HCT116 (cell line): ENCODE data around the gene SUB1. TPM values are rescaled to one million over a fixed set of nuclear protein-coding genes. Genes with fewer than 3 reads are reported as not detected.
A peak's percentile ranks its signal among the peaks of the same experiment; 100 is the strongest.

ENCODE experiments used
- ATAC-seq: fragments of 200-7000 bp; cut with Tn5 transposase; 2 replicates; pipeline ENCODE4 v1.9.1; 2020; ENCODE audit warnings: mild to moderate bottlenecking, moderate library complexity
- BruUV-seq: library from RNA; stranded (reverse); fragments of 400-500 nt; replicated peaks from 2 replicates; lab custom pipeline; 2021; lab: Mats Ljungman, UMichigan
- CTCF ChIA-PET: fragments of 300-600 bp; sonication (Branson Sonifier 250); formaldehyde crosslinking; loops from one replicate; lab custom pipeline; 2021; ENCODE audit warnings: antibody characterized with exemption; lab: Charles Lee
- POLR2A ChIA-PET: fragments of 300-600, 350-600 bp; sonication (Branson Sonifier 250); formaldehyde crosslinking; loops from one replicate; lab custom pipeline; 2021; ENCODE audit warnings: antibody characterized with exemption; lab: Charles Lee
- RAD21 ChIA-PET, 2 experiments: fragments of 300-600 bp; sonication (Branson Sonifier 250); formaldehyde crosslinking; loops; one replicate each; lab custom pipeline; 2023; ENCODE audit warnings: low total read pairs in 2 of 2; ENCODE audit not compliant: uncharacterized antibody in 2 of 2, unreplicated experiment in 2 of 2, low non-redundant PET in 1 of 2; lab: Charles Lee
- DNase-seq: peaks from one replicate; pipeline ENCODE4 v3.0.0-alpha.2; 2010; ENCODE audit warnings: low read depth, low spot score
- H2AFZ ChIP-seq: fragments of 200-600 bp; shearing (Covaris generic), sonication (generic); 2 replicates; pipeline ENCODE4 v1.6.1; 2017; ENCODE audit warnings: low read depth, mixed run types, mixed read lengths, antibody characterized with exemption, low read length; ENCODE audit not compliant: poor library complexity, severe bottlenecking
- H3K27ac ChIP-seq: 2 replicates; pipeline ENCODE4 v1.5.1; 2012; ENCODE audit warnings: low read depth, low read length
- H3K27me3 ChIP-seq: fragments of 200-600 bp; sonication (generic); 2 replicates; pipeline ENCODE4 v1.6.1; 2016; ENCODE audit warnings: mixed run types, low read length, mixed read lengths; ENCODE audit not compliant: insufficient read depth
- H3K36me3 ChIP-seq, 2 experiments: fragments of 200-500 bp in 1 of 2; fragments of 200-600 bp in 1 of 2; sonication (Bioruptor generic) in 1 of 2; sonication (generic) in 1 of 2; 2 replicates each; pipeline versions ENCODE4 v1.5.1 to v1.6.1; 2014 to 2016; ENCODE audit warnings: low read length in 2 of 2, inconsistent platforms in 1 of 2, mixed read lengths in 1 of 2, mixed run types in 1 of 2; ENCODE audit not compliant: insufficient read depth in 2 of 2, control insufficient read depth in 1 of 2
- H3K4me1 ChIP-seq, 2 experiments: fragments of 200-600 bp in 1 of 2; sonication (generic) in 1 of 2; 2 replicates each; pipeline versions ENCODE4 v1.5.1 to v1.6.1; 2012 to 2017; ENCODE audit warnings: low read length in 2 of 2, inconsistent platforms in 1 of 2, mild to moderate bottlenecking in 1 of 2, mixed read lengths in 1 of 2, mixed run types in 1 of 2, moderate library complexity in 1 of 2; ENCODE audit not compliant: insufficient read depth in 2 of 2, control insufficient read depth in 1 of 2
- H3K4me2 ChIP-seq: fragments of 200-600 bp; sonication (generic); 2 replicates; pipeline ENCODE4 v1.6.1; 2017; ENCODE audit warnings: mixed run types, low read length, mixed read lengths
- H3K4me3 ChIP-seq, 2 experiments: fragments of 200-600 bp in 1 of 2; sonication (generic) in 1 of 2; replicated peaks in 1 of 2; 2 replicates each; pipeline ENCODE4 v1.5.1; 2011 to 2016; ENCODE audit warnings: low read length in 2 of 2, control low read depth in 1 of 2, low read depth in 1 of 2, mild to moderate bottlenecking in 1 of 2, mixed read lengths in 1 of 2, mixed run types in 1 of 2
- H3K79me2 ChIP-seq: fragments of 200-600 bp; sonication (generic); 2 replicates; pipeline ENCODE4 v1.6.1; 2017; ENCODE audit warnings: mild to moderate bottlenecking, mixed run types, low read length, moderate library complexity, mixed read lengths; ENCODE audit not compliant: insufficient read depth
- H3K9ac ChIP-seq: fragments of 200-600 bp; sonication (generic); 2 replicates; pipeline ENCODE4 v1.6.1; 2016; ENCODE audit warnings: low read length, mixed read lengths
- H3K9me2 ChIP-seq: fragments of 200-600 bp; sonication (generic), shearing (Covaris generic); 2 replicates; pipeline ENCODE4 v1.6.1; 2017; ENCODE audit warnings: mixed run types, mild to moderate bottlenecking, moderate library complexity; ENCODE audit not compliant: insufficient read depth
- H3K9me3 ChIP-seq, 2 experiments: fragments of 200-500 bp in 1 of 2; fragments of 200-600 bp in 1 of 2; sonication (Bioruptor generic) in 1 of 2; sonication (generic) in 1 of 2; 2 replicates each; pipeline ENCODE4 v1.6.1; 2014 to 2017; ENCODE audit warnings: low read length in 2 of 2, mixed read lengths in 2 of 2, inconsistent platforms in 1 of 2, low read depth in 1 of 2, mild to moderate bottlenecking in 1 of 2, mixed run types in 1 of 2, moderate library complexity in 1 of 2; ENCODE audit not compliant: control insufficient read depth in 1 of 2, insufficient read depth in 1 of 2
- H4K20me1 ChIP-seq: fragments of 200-600 bp; sonication (generic), shearing (Covaris generic); 2 replicates; pipeline ENCODE4 v1.6.1; 2017; ENCODE audit warnings: mixed run types, mild to moderate bottlenecking, moderate library complexity; ENCODE audit not compliant: insufficient read depth
- CBX3 ChIP-seq: IDR thresholded peaks from 2 replicates; pipeline ENCODE4 v1.6.1; 2012; ENCODE audit warnings: low read depth
- ELF1 ChIP-seq: IDR thresholded peaks from 2 replicates; pipeline ENCODE4 v1.6.1; 2012; ENCODE audit warnings: low read depth, borderline replicate concordance
- EZH2 ChIP-seq: fragments of 200-600 bp; sonication (generic); IDR thresholded peaks from 2 replicates; pipeline ENCODE4 v1.6.1; 2017; ENCODE audit warnings: antibody characterized with exemption, mixed run types
- FOSL1 ChIP-seq: IDR thresholded peaks from 2 replicates; pipeline ENCODE4 v1.6.1; 2012; ENCODE audit warnings: low read depth
- POLR2A ChIP-seq: IDR thresholded peaks from 2 replicates; pipeline ENCODE4 v1.7.0; 2011; ENCODE audit warnings: borderline replicate concordance; ENCODE audit not compliant: insufficient read depth, insufficient read length; ENCODE audit errors: extremely low read depth
- SIN3A ChIP-seq: IDR thresholded peaks from 2 replicates; pipeline ENCODE4 v1.6.1; 2012; ENCODE audit warnings: low read depth
- SRF ChIP-seq: IDR thresholded peaks from 2 replicates; pipeline ENCODE4 v1.6.1; 2012; ENCODE audit warnings: low read depth
- YY1 ChIP-seq: IDR thresholded peaks from 2 replicates; pipeline ENCODE4 v1.6.1; 2011; ENCODE audit warnings: low read length, low read depth, moderate library complexity, mild to moderate bottlenecking; ENCODE audit not compliant: insufficient replicate concordance; ENCODE audit errors: extremely low read depth
- ZFX ChIP-seq: fragments of 450-650 bp; IDR thresholded peaks from 2 replicates; pipeline ENCODE4 v1.6.1; 2017
- intact Hi-C: fragments of 100-400 bp; cut with micrococcal nuclease; formaldehyde crosslinking; loops from 2 replicates; pipeline ENCODE4 v1.10.0; 2022
- total RNA-seq: library from RNA; stranded (reverse); gene quantifications from one replicate; pipeline ENCODE4 v1.2.1, GENCODE V29; 2021; ENCODE audit not compliant: unreplicated experiment
- TF ChIP-seq, protein P1 (sequence below), 3 experiments: fragments of 200-600 bp in 1 of 3; sonication (generic) in 1 of 3; IDR thresholded peaks in 2 of 3; conservative IDR thresholded peaks in 1 of 3; 2 replicates each; pipeline ENCODE4 v1.5.1; 2012 to 2017; ENCODE audit warnings: low read depth in 2 of 3, low read length in 2 of 3, antibody characterized with exemption in 1 of 3, borderline replicate concordance in 1 of 3, control low read depth in 1 of 3, mild to moderate bottlenecking in 1 of 3, mixed read lengths in 1 of 3, mixed run types in 1 of 3, moderate library complexity in 1 of 3; ENCODE audit not compliant: insufficient read depth in 1 of 3
- TF ChIP-seq, protein P2 (sequence below): IDR thresholded peaks from 2 replicates; pipeline ENCODE4 v1.6.1; 2012; ENCODE audit warnings: low read depth

Gene SUB1
- total RNA-seq, 1 experiment from 2014 or later = 216 TPM

DNA sequence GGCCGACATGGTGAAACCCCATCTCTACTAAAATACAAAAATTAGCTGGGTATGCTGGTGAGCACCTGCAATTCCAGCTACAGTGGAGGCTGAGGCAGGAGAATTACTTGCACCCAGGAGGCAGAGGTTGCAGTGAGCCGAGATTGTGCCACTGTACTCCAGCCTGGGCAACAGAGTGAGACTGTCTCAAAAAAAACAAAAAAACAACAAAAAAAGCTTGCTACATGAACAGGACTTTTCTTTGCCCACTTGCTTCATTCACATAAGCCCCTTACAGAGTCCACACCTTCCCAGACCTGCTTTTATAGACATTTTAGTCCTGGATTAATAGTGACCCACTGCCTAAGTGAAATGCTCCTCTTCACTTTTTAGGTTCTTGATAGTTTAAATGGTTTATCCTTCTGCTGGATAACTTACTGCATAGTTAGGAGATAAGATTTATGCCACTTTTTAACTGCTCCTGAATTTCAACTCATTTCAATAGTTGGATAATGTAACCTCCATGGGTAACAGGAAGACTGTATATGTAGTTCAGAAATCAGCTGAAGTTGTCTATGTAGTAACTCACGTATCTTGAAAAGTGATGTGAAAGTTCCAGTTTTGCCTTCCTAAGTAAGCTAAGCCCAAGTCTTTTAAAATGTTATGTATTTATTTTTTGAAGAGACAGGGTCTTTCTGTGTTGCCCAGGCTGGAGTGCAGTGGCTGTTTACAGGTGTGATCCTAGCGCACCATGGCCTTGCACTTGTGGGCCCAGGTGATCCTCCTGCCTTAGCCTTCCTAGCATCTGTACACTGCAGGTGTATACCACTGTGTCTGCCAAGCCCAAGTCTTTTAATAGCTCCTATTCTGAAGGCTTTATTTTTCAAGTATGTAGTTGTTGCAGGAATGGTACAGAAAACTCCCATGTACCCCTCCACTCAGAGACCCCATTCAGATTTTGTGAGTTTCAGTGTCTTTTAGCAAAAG lies 19.7 kb downstream of the SUB1 start:
- H3K9me2 ChIP-seq = no peaks in the 10 kb centered on the region
- RAD21 ChIA-PET = no interaction called here
- BruUV-seq = TSS peak; percentile 7
- H3K9me3 ChIP-seq = no peaks in the 10 kb centered on the region
- H3K27me3 ChIP-seq = no peaks in the 10 kb centered on the region
- TF ChIP-seq SIN3A (no peak), ELF1 (no peak), SRF (no peak), CBX3 (no peak), POLR2A (no peak), YY1 (no peak), FOSL1 (no peak), EZH2 (no peak), ZFX (no peak)
- TF ChIP-seq, protein P1, sequence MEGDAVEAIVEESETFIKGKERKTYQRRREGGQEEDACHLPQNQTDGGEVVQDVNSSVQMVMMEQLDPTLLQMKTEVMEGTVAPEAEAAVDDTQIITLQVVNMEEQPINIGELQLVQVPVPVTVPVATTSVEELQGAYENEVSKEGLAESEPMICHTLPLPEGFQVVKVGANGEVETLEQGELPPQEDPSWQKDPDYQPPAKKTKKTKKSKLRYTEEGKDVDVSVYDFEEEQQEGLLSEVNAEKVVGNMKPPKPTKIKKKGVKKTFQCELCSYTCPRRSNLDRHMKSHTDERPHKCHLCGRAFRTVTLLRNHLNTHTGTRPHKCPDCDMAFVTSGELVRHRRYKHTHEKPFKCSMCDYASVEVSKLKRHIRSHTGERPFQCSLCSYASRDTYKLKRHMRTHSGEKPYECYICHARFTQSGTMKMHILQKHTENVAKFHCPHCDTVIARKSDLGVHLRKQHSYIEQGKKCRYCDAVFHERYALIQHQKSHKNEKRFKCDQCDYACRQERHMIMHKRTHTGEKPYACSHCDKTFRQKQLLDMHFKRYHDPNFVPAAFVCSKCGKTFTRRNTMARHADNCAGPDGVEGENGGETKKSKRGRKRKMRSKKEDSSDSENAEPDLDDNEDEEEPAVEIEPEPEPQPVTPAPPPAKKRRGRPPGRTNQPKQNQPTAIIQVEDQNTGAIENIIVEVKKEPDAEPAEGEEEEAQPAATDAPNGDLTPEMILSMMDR (IDR thresholded peaks at IDR 0.05 in 2 of 3, conservative IDR thresholded peaks at IDR 0.05 in 1 of 3; ENCODE audit: borderline replicate concordance in 1 of 3, insufficient read depth in 1 of 3, low read depth in 2 of 3, low read length in 2 of 3) = no peak
- TF ChIP-seq, protein P2, sequence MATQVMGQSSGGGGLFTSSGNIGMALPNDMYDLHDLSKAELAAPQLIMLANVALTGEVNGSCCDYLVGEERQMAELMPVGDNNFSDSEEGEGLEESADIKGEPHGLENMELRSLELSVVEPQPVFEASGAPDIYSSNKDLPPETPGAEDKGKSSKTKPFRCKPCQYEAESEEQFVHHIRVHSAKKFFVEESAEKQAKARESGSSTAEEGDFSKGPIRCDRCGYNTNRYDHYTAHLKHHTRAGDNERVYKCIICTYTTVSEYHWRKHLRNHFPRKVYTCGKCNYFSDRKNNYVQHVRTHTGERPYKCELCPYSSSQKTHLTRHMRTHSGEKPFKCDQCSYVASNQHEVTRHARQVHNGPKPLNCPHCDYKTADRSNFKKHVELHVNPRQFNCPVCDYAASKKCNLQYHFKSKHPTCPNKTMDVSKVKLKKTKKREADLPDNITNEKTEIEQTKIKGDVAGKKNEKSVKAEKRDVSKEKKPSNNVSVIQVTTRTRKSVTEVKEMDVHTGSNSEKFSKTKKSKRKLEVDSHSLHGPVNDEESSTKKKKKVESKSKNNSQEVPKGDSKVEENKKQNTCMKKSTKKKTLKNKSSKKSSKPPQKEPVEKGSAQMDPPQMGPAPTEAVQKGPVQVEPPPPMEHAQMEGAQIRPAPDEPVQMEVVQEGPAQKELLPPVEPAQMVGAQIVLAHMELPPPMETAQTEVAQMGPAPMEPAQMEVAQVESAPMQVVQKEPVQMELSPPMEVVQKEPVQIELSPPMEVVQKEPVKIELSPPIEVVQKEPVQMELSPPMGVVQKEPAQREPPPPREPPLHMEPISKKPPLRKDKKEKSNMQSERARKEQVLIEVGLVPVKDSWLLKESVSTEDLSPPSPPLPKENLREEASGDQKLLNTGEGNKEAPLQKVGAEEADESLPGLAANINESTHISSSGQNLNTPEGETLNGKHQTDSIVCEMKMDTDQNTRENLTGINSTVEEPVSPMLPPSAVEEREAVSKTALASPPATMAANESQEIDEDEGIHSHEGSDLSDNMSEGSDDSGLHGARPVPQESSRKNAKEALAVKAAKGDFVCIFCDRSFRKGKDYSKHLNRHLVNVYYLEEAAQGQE = no peak
- H3K27ac ChIP-seq = no peak overlapping the region
- no peak overlapping the region for H2AFZ ChIP-seq
- POLR2A ChIA-PET = no interaction called here
- DNase-seq = no peak
- H3K9ac ChIP-seq = no peak overlapping the region
- peaks cover 11% of the 10 kb centered on the region; the same call in 1 of the 2 replicates for H4K20me1 ChIP-seq
- H3K36me3 ChIP-seq = peaks cover 11 to 18% of the 10 kb centered on the region in 2 experiments
- H3K4me3 ChIP-seq = no peak overlapping the region
- no peak overlapping the region for H3K4me2 ChIP-seq
- ATAC-seq = no peak
- intact Hi-C loops = no loop called here
- CTCF ChIA-PET = no interaction called here
- H3K4me1 ChIP-seq = peaks cover 0 to 2% of the 10 kb centered on the region in 2 experiments; a peak in 1 of 4 replicates
- peaks cover 24% of the 10 kb centered on the region for H3K79me2 ChIP-seq
